Thoracic aorta (tissue), 2 donors: Measurements from ENCODE around the gene EHMT1. TPM values are rescaled to one million over a fixed set of nuclear protein-coding genes. Genes with fewer than 3 reads are reported as not detected.

Experiments
- ATAC-seq: fragments of 150-250 bp; one replicate; pipeline ENCODE4 v1.8.0; 2017; ENCODE audit warnings: low read depth; ENCODE audit not compliant: insufficient number of reproducible peaks, low FRiP score
- DNase-seq: peaks from one replicate; pipeline ENCODE4 v3.0.0-alpha.2; 2020; ENCODE audit warnings: low spot score
- H3K27ac ChIP-seq, 2 donors: fragments of 200-600 bp; sonication (generic); 1 replicate in 1 of 2; 2 replicates in 1 of 2; pipeline ENCODE4 v1.5.1; 2016; ENCODE audit warnings: mild to moderate bottlenecking in 2 of 2, moderate library complexity in 2 of 2
- H3K27me3 ChIP-seq: fragments of 200-600 bp; sonication (generic); replicated peaks from 2 replicates; pipeline ENCODE4 v1.6.0; 2016; ENCODE audit warnings: mild to moderate bottlenecking; ENCODE audit not compliant: insufficient read depth
- H3K36me3 ChIP-seq: fragments of 200-600 bp; sonication (generic); one replicate; pipeline ENCODE4 v1.5.1; 2016
- H3K4me1 ChIP-seq, 2 donors: fragments of 200-600 bp; sonication (generic); 1 replicate in 1 of 2; 2 replicates in 1 of 2; pipeline versions ENCODE4 v1.5.1 to v1.6.0; 2016; ENCODE audit warnings: low read depth in 2 of 2, mild to moderate bottlenecking in 1 of 2; ENCODE audit not compliant: control insufficient read depth in 1 of 2
- H3K4me3 ChIP-seq: fragments of 200-600 bp; sonication (generic); 2 replicates; pipeline ENCODE4 v1.5.1; 2016; ENCODE audit warnings: mild to moderate bottlenecking
- H3K9me3 ChIP-seq: fragments of 200-600 bp; sonication (generic); 2 replicates; pipeline ENCODE4 v1.5.1; 2016
- CTCF ChIP-seq: fragments of 200-600 bp; sonication (generic); IDR thresholded peaks from one replicate; pipeline ENCODE4 v1.5.1; 2019; ENCODE audit warnings: antibody characterized with exemption
- total RNA-seq, 2 donors: library from RNA; depleted of rRNA; stranded (reverse); fragments of >200 nt; gene quantifications; one replicate each; pipeline versions ENCODE4 v1.1.0 to v1.2.3, GENCODE V29; 2016

Gene EHMT1
- total RNA-seq, 2 donors from 2014 or later = 67.6 to 150 TPM

GRCh38 chr9:137630126-137630525 lies 11.3 kb downstream of the EHMT1 start:
- ATAC-seq = no peak
- no peak overlapping the region for H3K27ac ChIP-seq
- no peaks in the 10 kb centered on the region for H3K36me3 ChIP-seq
- H3K9me3 ChIP-seq = no peaks in the 10 kb centered on the region
- DNase-seq = no peak
- peaks cover 14 to 15% of the 10 kb centered on the region in 2 donors for H3K4me1 ChIP-seq
- TF ChIP-seq CTCF = no peak
- no peak overlapping the region for H3K4me3 ChIP-seq
- H3K27me3 ChIP-seq = no peaks in the 10 kb centered on the region

- H3K9me3 ChIP-seq = no peaks in the 10 kb centered on the region
- no peaks in the 10 kb centered on the region for H3K36me3 ChIP-seq
- no peak overlapping the region for H3K4me3 ChIP-seq
- ATAC-seq = no peak
- no peak for DNase-seq
- TF ChIP-seq CTCF = no peak
- no peaks in the 10 kb centered on the region for H3K27me3 ChIP-seq
- H3K4me1 ChIP-seq = peaks cover 14 to 15% of the 10 kb centered on the region in 2 donors
- H3K27ac ChIP-seq = no peak overlapping the region
Observed at GRCh38 chr9:137630679-137631078, 11.9 kb downstream of the EHMT1 start.

DNA sequence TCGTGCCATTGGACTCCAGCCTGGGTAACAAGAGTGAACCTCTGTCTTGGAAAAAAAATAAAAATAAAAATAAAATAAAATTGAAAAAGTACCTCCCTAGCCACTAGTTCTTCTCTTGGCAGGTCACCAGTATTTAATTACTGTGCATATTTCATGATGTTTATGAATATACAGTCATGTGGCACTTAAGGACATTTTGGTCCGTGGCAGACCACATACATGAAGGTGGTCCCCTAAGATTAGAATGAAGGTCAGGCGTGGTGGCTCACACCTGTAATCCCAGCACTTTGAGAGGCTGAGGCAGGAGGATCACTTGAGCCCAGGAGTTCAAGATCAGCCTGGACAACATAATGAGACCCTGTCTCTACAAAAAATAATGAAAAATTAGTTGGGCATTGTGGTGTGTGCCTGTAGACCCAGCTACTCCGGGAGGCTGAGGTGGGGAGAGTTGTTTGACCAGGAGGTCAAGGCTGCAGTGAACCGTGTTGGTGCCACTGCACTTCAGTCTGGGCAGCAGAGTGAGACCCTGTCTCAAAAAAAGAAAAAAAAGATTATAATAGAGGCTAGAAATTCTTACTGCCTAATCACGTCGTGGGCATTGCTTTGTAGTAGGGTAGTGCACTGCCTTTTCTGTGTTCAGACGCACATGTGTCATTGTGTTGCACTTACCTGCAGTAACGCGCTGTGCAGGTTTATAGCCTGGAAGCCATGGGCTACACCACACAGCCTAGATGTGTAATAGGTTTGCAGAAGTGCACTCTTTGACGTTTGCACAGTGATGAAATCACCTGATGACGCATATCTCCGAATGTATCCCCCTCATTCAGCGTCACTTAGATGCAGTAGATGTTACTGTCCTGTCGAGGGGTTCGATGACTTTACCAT lies 12.8 kb downstream of the EHMT1 start:
- DNase-seq = no peak

GRCh38 chr9:137632230-137633161 lies 13.7 kb downstream of the EHMT1 start:
- no peak for TF ChIP-seq CTCF
- Histone ChIP-seq H3K36me3 (no peaks in the 10 kb centered on the region), H3K27me3 (no peaks in the 10 kb centered on the region), H3K4me3 (no peak overlapping the region), H3K27ac (no peak overlapping the region), H3K9me3 (no peaks in the 10 kb centered on the region), H3K4me1 (peaks cover 14 to 15% of the 10 kb centered on the region in 2 donors)
- no peak for DNase-seq
- no peak for ATAC-seq

More for the DNA sequence above, 12.8 kb downstream of the EHMT1 start:
- Histone ChIP-seq H3K27ac (no peak overlapping the region), H3K36me3 (no peaks in the 10 kb centered on the region), H3K4me1 (peaks cover 14 to 15% of the 10 kb centered on the region in 2 donors), H3K4me3 (no peak overlapping the region), H3K9me3 (no peaks in the 10 kb centered on the region), H3K27me3 (no peaks in the 10 kb centered on the region)
- no peak for ATAC-seq
- TF ChIP-seq CTCF = no peak

- DNase-seq = no peak
- no peaks in the 10 kb centered on the region for H3K27me3 ChIP-seq
- no peak overlapping the region for H3K4me3 ChIP-seq
- peaks cover 11 to 14% of the 10 kb centered on the region in 2 donors for H3K4me1 ChIP-seq
- no peaks in the 10 kb centered on the region for H3K9me3 ChIP-seq
- H3K36me3 ChIP-seq = no peaks in the 10 kb centered on the region
- TF ChIP-seq CTCF = no peak
- no peak for ATAC-seq
- no peak overlapping the region for H3K27ac ChIP-seq
Observed at GRCh38 chr9:137634016-137634415, 15.2 kb downstream of the EHMT1 start.
